Epithelial cell of proximal tubule (primary cell): ENCODE data around the gene TTC9B. TPM values are rescaled to one million over a fixed set of nuclear protein-coding genes. Genes with fewer than 3 reads are reported as not detected.

Source experiments
- DNase-seq: peaks from one replicate; pipeline ENCODE4 v3.0.0-alpha.2; 2011; ENCODE audit warnings: low read depth
- H3K4me3 ChIP-seq: 2 replicates; pipeline ENCODE4 v1.5.1; 2011; ENCODE audit warnings: low read depth, mild to moderate bottlenecking, low read length
- CTCF ChIP-seq: conservative IDR thresholded peaks from 2 replicates; pipeline ENCODE4 v1.5.1; 2012; ENCODE audit warnings: low read depth, mild to moderate bottlenecking, low read length
- total RNA-seq: library from RNA; depleted of rRNA; stranded (reverse); fragments of >200 nt; gene quantifications from 2 replicates; pipeline ENCODE4 v1.2.3, GENCODE V29; 2015

TTC9B gene
- total RNA-seq, 1 donor from 2014 or later = not detected

DNA sequence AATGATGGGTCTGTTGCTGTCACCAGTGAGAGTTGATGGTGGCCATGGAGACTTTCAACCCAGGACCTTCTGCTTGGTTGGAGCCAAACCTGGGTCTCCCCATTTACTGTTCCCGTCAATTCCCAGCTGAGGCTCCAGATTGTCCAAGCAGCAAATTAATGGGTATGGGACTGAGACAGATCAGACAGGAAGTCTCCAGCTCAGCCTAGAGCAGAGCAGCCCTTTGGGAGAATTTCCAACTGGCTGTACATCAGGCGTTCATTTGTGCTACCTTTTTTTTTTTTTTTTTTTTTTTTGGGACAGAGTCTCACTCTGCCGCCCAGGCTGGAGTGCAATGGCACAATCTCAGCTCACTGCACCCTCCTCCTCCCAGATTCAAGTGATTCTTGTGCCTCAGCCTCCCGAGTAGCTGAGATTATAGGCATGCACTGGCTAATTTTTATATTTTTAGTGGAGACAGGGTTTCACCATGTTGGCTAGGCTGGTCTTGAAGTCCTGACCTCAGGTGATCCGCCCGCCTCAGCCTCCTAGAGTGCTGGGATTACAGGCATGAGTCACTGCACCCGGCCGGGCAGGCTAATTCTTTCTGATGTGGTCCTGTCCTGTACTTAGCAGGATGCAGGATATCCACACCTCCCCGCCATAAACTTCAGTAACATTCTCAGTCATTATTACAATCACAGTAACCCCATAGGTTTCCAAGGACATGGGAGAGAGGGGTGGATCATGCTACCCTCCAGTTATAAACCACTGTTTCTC is 17.7 kb downstream of the TTC9B start:
- TF ChIP-seq CTCF = no peak
- H3K4me3 ChIP-seq = no peak overlapping the region
- DNase-seq = no peak

DNA sequence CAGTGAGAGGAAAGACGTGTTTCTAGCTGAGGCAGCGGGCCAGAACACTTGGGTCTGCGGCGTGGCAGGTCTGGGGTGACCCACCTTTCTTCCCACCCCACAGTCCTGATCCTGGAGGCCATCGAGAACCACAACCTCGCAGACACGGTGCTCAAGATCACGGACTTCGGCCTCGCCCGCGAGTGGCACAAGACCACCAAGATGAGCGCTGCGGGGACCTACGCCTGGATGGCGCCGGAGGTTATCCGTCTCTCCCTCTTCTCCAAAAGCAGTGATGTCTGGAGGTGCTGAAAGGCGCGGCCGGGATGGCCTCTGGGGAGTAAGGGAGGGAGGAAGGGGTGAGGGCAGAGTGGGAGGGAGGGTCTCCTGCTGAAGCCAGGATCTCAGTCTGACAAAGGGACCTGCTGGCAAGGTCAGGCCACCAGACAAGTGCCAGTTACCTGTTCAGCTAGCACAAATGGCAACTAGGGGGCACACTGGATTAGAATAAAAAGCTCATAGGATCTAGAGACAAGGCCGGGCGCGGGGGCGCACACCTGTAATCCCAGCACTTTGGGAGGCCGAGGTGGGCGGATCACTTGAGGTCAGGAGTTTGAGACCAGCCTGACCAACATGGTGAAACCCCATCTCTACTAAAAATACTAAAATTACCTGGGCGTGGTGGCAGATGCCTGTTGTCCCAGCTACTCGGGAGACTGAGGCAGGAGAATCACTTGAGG is 19.8 kb downstream of the TTC9B start:
- no peak overlapping the region for H3K4me3 ChIP-seq
- TF ChIP-seq CTCF = no peak
- DNase-seq = no peak

- DNase-seq = no peak
- no peak overlapping the region for H3K4me3 ChIP-seq
- no peak for TF ChIP-seq CTCF
These were observed 24.7 kb downstream of the TTC9B start for GRCh38 chr19:40193587-40193849.

DNA sequence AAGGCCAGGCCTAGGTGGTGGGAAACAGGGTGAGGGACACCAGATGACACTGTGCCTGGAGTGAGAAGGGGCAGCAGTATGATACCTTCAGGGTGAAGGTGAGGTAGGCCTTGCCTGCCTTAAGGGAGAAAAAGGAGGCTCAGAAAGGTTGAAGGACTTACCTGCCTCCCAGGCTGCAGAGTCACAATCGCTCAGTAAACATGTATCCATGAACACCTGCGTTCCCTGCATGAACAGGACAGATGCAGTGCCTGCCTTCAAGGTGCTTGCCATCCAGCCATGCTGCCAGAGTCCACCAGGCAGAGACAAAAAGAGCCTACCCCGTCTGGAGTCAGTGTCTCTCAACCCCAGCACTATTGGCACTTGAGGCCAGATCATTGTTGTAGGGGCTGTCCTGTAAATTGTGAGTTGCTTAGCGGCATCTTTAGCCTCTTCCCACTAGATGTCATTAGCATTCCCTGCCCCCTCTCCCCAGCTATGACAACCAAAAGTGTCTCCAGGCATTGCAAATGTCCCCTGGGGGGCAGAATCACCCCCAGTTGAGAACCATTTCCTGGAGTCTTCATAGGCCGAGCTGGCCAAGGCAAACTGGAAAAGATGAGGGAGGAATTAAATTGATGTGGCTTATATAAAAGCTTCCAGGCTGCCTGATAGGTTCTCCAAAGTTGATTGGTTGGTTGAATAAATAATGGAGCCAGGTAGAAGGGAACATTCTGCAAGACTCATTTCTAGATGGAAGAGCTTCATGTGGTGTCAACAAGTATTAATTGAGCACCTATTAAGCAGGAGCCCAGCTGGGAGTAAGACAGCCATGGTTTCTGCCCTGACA is 25.2 kb downstream of the TTC9B start:
- no peak for DNase-seq
- H3K4me3 ChIP-seq = peak overlapping the region; percentile 93
- TF ChIP-seq CTCF = no peak

DNA sequence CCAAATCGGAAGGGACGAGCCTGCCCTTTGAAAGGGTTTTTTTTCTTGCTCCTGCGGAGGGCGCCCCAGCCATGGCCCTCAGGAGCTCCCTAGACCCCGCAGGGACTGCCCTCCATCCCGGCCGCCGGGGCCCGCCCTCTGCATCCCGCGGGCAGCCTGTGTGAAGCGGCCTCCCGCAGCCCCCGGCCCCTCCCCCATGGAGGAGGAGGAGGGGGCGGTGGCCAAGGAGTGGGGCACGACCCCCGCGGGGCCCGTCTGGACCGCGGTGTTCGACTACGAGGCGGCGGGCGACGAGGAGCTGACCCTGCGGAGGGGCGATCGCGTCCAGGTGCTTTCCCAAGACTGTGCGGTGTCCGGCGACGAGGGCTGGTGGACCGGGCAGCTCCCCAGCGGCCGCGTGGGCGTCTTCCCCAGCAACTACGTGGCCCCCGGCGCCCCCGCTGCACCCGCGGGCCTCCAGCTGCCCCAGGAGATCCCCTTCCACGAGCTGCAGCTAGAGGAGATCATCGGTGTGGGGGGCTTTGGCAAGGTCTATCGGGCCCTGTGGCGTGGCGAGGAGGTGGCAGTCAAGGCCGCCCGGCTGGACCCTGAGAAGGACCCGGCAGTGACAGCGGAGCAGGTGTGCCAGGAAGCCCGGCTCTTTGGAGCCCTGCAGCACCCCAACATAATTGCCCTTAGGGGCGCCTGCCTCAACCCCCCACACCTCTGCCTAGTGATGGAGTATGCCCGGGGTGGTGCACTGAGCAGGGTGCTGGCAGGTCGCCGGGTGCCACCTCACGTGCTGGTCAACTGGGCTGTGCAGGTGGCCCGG is 26.1 kb downstream of the TTC9B start:
- peak; percentile 3 for TF ChIP-seq CTCF
- peak overlapping the region; percentile 93 for H3K4me3 ChIP-seq
- no peak for DNase-seq

DNA sequence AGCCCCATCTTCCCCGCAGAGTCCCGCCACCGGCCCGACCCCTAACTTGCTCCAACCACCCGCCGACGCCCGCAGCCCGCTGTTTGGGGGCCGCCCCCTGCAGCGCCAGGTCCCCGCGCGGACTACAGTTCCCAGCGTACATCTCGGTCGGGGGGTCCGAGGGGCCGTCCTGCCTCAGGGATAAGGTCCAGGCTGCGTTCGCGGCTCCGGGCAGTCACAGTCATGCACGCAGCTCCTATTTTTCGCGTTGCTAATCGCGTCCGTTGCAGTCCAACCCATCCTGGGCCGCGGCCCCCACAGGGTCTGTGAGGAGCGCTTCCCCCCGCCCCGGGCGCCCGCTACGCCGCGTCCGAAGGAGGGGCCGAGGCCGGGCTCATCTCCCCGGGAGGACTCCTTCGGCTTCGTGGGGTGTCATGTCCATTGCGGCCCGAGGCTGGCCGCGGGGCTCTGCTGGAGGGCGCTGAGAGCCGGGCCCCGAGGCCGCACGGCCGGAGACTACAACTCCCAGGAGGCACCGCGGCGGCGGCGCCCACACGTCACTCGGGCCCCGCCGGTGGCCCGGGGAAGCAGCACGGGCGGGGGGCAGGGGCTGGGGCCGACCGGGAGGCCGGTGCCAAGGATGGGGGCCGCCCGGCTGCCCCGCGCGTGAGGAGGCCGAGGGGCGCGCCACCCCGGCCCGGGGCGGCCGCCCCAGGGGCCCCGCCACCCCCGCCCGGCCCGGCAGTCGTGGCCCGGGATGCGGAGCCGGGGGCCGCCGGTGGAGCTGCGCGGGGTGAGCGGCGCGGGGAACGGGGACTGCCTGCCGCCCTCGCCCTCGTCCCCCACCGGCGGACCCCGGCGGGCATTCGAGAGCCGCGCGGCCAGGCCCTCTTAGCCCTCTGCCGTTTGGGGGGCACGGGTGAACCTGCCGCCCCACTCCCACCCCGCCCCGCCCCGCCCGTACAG is 27.0 kb downstream of the TTC9B start, which contains the start of gene MAP3K10:
Gene MAP3K10, plus strand, starts transcription at position 536 of the 945 bp plus-strand sequence. CDS start 606 bp downstream, outside the sequence.
- DNase-seq = no peak
- peak within 1 kb of the TSS; percentile 93 for H3K4me3 ChIP-seq
- TF ChIP-seq CTCF = no peak
